GM18873 (cell line): ENCODE results near the gene TUBA4B.
"Not testable (repeated sequence)": the region's sequence is repeated elsewhere in the genome, so short reads cannot be mapped to it uniquely, and the experiment has no call there.

Experiments used
- ATAC-seq: cut with Tn5 transposase; IDR thresholded peaks from one replicate; pipeline ENCODE4 v1.9.1; 2021; ENCODE audit warnings: mild to moderate bottlenecking, moderate library complexity, moderate number of reproducible peaks; ENCODE audit not compliant: unreplicated experiment, low FRiP score

The TUBA4B gene

GRCh38 chr2:219246559-219246958 lies 6.5 kb upstream of the TUBA4B start:
- no peak for ATAC-seq

DNA sequence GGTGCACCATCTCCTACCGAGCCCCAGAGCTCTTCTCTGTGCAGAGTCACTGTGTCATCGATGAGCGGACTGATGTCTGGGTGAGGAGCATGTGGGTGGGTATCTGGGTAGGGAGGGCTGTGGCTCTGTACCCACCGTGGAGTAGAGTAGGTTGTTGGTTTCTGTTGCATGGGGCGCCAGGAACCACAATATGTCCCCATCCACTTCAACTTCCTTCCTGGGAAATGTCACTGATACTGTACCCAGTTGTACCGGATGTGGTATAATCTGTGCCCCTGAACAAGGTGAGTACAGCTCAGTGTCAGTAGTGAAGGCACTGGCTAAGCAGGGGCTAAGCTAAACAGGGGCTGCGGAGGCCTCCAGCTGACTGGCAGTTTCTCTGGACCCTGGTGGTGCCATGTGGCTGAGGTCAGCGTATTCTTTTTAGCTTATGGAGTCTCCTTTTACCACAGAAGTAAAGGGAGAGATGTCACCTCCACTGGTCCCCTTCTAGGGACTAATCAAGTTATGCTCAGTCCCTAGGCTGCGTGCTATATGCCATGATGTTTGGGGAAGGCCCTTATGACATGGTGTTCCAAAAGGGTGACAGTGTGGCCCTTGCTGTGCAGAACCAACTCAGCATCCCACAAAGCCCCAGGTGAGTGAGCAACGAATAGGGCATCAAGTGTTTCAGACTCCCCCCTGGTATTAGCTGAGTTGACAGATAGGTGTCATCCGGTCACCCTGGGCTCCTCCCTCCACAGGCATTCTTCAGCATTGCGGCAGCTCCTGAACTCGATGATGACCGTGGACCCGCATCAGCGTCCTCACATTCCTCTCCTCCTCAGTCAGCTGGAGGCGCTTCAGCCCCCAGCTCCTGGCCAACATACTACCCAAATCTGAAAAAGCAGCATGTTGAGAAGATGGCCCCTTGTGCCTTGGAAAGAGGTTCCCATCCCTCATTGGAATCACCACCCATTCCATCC lies 5.1 kb upstream of the TUBA4B start:
- ATAC-seq: no peak

DNA sequence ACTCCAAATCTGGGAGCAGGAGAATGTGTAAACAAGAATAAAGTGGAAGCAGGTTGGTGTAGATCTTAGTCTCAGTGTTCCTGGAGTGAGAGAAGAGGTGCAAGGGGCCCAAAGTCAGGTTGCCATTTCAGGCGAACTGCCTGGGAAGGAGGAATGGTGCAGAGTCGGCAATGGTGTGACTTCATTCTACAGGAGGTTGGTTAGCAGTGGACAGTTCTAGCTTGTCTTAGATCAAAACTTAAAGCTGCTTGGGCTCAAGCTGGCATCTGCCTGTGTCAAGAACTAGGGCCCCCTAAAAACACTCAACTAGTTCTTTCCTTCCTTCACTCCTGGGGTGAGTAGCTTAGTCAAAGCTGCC lies 4.2 kb upstream of the TUBA4B start:
- no peak for ATAC-seq

DNA sequence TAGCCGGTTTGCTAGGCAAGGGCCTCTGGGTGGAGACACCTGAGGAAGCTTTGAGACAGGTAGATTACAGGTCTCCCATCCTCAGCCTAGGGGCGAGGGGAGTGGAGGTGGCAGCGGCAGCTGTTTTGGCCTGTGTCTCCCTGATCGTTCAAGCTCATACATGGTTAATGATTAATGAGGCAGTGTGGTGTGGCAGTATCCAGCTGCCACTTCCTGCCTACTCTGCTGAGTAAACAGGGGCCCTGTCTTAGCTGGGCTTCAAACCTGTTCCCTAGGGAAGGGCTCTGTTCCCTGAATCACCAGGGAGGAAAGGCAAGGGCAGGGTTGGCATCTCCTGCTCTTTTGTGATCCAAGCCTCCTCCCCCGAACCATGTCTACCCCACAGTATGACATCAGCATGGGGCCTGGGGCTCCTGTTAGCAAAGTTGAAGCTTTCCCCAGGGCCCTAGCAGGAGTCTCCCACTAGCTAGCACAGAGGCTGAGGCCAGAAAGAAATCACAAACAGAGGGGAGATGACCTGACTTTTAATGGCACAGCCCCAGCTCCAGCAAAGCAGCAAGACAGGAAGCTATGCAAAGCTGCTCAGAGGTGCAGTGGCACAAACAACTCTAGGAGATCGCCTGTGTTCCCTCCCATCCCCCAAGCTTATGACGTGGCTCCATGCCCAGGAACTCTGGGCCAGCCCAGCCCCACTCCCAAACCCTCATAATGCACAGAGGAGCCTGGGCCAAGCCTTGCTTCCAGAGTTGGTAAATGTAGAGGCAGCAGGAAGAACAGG lies 3.7 kb upstream of the TUBA4B start:
- ATAC-seq: peak; percentile 42

- ATAC-seq: no peak
Measured at GRCh38 chr2:219250049-219250781, 2.8 kb upstream of the TUBA4B start.

DNA sequence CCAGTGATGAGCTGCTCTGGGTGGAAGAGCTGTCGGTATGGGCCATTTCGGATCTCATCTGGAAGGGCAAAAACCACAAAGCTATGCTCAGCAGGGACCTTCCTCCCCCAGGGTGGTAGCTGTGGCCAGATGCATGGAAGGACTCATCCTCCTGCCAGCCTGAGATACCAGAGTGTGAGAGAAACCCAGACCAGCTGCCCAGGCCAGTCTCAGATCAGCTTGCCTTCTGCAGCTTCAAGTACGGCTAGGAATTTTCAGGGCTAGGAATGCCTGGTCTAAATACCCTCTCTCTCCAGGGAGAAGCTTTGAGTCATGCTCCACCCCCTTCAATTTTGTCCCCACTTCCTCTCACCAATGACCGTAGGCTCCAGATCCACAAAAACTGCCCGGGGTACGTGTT lies 1.4 kb upstream of the TUBA4B start:
- ATAC-seq: no peak

GRCh38 chr2:219252084-219252483 lies 959 bp upstream of the TUBA4B start:
- ATAC-seq: no peak

- no peak for ATAC-seq
Measured at GRCh38 chr2:219252570-219252899, 508 bp upstream of the TUBA4B start.

DNA sequence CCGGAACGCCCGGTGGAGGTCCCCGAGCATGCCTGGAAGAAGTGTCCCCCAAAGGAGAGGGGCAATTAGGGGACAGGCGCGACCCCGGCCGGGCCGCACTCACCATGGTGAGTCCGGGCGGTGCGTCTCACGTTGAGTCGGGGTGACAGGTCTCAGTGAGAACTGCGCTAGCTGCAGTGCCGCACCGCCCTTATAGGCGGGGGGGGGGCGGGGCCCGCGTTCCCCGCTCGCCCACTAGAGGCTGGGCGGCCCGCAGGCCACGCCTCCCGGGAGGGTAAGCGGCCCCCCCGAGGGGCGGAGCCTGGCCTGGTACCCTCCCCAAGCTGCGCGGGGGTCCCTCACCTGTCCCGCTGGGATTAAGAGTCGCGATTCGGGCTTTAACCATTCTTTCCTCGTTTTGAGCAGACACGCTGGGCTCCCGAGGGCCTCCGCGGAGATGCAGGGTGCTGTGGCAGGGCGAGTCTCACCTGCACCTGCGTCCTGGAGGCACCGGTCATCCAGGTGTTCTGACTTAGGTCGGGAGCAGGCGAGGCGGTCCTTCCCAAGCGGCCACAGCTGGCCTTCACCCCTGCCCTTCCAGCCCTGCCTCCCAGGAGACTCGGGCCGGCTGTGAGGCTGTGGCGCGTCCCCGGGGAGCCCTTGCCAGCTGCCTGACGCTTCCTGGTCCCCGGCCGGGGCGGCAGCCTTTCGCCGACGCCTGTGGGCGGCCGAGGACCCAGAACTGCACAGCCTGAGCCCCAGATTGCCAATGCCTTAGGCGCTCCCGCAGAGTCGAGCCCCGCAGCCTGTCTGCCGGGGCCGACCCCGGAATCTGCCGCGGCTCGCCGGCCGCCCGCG lies 928 bp downstream of the TUBA4B start, which contains the start of gene TUBA4A:
TSS of gene TUBA4A (minus strand) at position 166 of the 837 bp plus-strand sequence. CDS start at position 106, 60 bp downstream.
- peak; percentile 34 for ATAC-seq

GRCh38 chr2:219254590-219255201 lies 1.7 kb downstream of the TUBA4B start:
- ATAC-seq: peak; percentile 19

GRCh38 chr2:219258942-219259341 lies 5.9 kb downstream of the TUBA4B start:
- not testable (repeated sequence) for ATAC-seq

- ATAC-seq: no peak
Measured at GRCh38 chr2:219261024-219261855, 8.2 kb downstream of the TUBA4B start.

GRCh38 chr2:219266232-219266631 lies 13.2 kb downstream of the TUBA4B start:
- ATAC-seq: no peak

DNA sequence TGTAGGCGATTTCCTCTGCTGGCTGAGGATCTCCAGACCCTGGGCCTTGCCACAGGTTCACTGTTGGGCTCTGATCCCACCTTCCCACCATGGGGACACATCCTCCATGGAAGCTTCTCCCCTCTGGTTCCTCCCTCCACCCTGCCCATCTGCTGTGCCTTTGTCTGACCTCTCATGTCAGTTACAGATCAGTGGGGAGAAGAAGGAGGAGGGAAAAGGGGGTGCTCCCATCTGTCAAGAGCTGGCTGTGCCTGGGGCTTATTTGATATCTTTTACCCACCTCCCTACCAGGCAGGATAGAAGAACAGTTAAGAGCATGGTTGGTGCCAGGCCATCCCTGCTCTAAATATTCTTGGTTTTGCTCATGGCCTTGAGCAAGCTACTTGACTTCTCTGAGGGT lies 13.8 kb downstream of the TUBA4B start:
- ATAC-seq: no peak

- ATAC-seq: no peak
Measured at GRCh38 chr2:219268294-219268693, 15.3 kb downstream of the TUBA4B start.

- no peak for ATAC-seq
Measured at GRCh38 chr2:219269362-219270054, 16.5 kb downstream of the TUBA4B start.

DNA sequence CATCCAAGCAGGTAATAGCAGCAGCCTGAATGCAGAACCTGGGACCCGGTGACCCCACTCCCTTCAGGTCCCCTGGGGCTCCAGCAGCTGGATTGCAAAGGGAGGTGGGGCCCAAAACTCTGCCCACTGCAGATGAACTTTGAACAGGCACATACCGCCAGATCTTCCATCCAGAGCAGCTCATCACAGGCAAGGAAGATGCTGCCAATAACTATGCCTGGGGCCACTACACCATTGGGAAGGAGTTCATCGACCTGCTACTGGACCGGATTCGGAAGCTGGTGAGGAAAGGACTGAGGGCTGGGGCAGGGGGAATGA lies 17.0 kb downstream of the TUBA4B start:
- ATAC-seq: no peak

DNA sequence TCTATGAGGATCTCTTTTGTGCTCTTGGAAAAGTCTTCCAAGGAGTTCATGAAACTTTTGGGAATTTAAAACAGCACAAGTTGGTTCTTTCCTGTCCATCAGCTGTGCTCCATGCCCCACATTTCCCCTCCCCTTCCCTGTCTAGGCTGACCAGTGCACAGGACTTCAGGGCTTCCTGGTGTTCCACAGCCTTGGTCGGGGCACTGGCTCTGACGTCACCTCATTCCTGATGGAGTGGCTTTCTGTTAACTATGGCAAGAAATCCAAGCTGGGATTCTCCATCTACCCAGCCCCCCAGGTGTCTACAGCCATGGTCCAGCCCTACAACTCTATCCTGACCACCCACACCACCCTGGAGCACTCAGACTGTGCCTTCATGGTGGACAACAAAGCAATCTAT lies 18.0 kb downstream of the TUBA4B start:
- no peak for ATAC-seq
